Embryonic facial prominence (tissue), 1 donor: ENCODE measurements around the gene RASGRP2.

Experiments used
- DNase-seq: peaks from one replicate; pipeline ENCODE4 v3.0.0-alpha.2; 2016; ENCODE audit errors: extremely low spot score

RASGRP2 gene

GRCh38 chr11:64770120-64770519, 26.2 kb upstream of the RASGRP2 start:
- DNase-seq: no peak

DNA sequence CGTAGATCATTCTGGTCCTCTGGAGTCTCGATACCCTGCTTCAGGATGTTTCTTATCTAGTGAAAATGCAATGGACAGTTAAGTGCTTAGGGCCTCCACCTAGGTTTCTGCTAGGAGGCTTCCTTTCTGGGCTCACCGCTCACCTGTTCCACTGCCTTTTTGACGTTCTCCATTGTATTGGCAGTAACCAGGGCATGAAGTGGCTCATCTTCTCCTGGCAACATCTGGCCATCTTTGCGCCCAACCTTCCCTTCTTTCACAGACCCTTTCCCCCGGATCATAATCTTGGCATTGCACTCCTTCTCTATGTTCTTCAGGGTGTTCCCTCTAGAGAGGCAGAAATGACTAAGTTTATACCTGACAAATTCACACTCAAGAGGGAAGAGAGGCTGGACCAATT, 25.3 kb upstream of the RASGRP2 start:
- no peak for DNase-seq

DNA sequence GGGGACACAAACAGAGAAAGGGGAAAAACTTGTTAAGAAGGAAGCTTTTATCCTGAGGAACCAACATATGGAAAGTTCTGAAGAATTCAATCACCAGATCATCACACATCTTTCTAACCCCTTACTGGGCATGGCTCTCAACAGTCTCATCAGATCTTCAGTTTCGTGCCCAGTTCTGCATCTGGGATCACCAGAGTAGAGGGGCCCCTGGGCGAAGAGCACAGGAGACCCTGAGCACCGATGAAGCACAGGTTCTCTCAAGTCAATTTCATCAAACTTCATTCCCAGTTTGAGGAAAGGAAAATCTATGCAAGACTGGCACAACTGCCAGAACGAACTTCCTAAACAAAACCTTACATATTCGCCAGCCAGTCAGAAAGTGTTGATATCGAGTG, 24.4 kb upstream of the RASGRP2 start:
- no peak for DNase-seq

DNA sequence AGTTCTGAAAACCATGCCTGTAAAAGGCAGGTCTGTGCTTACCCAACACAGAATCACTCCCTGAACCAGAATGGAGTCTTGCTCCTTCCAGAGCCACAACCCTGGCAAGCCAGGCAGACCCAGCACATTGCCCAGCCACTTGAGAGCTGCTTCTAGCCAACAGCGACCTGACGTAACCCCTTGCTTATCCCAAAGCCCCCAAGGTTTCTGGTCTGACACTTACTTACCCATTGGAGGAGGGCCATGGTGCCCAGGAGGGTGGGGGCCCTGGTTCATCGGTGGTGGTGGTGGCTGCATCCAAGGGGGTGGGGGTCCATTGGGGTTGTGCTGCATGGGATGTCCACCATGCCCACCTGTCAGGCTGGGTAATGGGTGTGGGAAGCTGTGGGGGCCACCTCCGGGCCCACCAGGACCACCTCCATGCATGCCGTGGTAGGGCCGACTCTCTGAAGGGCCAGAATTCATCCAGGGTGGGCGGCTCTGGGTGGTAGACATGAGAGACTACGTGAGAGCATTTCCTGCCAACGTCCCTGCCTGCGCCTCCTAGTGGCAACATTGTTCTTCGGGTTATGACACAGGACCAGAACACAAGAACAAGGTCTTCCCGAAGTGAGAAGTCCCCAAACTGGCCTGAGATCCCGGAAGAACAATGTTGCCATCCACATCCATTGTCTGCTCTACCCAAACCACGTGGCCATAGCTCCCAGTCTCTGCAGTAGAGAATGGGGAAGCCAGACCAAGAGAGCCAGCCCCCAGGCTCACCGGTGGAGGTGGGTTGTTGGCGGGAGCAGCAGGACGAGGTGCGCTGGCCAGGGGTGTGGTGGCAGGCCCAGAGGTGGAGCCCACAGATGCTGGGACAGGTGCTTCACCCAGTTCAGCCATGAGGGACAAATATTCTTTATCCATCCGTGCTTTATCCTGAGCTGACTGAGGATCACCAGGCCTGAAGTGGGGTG, 23.7 kb upstream of the RASGRP2 start:
- DNase-seq: no peak

- no peak for DNase-seq
These were observed 22.9 kb upstream of the RASGRP2 start for GRCh38 chr11:64766881-64767280.

GRCh38 chr11:64765851-64766665, 22.1 kb upstream of the RASGRP2 start:
- DNase-seq: no peak

DNA sequence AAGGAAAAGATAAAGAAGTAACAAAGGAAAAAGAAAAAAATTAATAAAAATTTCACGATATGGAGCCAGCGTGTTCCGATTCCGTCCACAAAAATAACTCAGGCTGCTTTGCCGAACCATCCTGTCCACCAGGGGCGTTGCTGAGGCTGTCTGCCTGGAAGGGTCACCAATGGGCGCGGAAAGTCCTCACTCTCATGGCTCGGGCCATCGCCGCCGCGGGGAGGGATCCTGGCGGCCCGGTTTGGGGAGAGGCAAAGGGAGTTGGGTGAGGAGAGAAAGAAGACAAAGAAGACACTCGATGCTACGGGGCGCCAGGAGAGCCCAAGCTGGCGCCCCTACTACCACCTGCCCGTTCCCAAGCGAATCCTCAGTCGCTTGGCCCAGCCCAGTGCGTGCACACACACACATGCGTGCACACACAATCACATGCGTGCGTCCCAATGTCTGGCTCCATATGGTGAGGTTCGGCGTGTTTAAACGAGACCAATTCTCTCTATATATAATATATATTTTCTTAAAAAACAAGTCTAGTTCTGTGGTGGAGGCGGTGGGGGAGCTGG, 21.4 kb upstream of the RASGRP2 start:
- DNase-seq: no peak

DNA sequence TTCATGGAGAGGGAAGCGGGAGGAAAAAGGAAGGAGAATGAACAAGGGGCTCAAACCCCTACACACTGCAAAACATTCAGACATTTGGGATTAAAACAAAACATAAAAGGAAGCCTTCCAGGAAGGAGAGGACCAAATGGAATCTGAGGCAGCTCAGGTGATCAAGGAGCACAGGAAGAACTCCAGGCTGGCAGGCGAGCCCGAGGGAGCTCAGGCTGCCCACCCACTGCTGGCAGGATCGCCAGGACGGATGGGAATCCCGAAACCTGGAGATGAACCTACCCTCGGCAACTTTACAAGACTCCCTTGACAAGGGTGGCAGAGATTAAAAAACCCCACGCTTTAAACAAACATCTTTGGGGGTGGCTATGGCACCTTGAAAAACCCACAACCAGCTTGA, 20.8 kb upstream of the RASGRP2 start:
- no peak for DNase-seq

GRCh38 chr11:64764040-64764611, 20.2 kb upstream of the RASGRP2 start:
- DNase-seq: no peak

- no peak for DNase-seq
These were observed 19.6 kb upstream of the RASGRP2 start for GRCh38 chr11:64763526-64764039.

DNA sequence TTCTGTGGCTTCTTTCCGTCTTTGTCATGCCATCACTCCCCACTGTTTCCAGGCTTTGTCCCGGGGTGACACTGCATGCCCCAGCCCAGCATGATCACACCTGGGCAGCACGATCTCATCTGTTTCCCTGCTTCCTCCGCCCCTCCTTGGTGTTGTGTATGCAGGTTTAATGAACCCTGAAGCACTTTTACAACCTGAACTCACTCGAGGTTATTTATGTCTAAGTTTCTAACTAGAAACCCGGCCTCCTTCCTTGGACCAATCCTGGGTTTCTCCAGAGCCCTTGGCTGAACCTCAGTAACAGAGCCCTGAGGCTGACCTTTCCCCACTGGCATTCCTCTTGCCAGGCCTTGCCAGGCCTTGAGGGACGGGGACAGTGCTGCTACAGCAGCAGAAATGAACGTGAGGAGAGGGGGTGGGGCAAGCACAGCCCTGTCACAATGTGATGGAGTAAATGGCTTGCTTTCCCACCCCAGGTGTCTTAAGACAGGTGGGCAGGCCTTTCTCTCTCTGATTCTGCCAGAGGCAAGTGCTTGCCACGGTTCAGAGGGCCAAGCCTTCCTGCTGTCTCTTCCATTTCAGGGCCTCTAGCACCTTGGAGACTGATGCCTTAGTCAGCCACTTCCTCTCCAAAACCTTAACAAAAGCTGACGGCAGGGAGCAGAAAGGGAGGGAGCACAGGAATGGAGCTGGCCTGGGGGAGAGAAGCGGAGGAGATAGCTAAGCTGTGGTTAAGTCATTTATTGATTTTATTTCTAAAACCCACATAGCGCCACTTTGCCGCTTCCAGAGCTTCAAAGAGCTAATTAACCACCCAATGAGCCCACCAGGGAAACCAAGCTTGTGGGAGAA, 19.0 kb upstream of the RASGRP2 start:
- DNase-seq: no peak

DNA sequence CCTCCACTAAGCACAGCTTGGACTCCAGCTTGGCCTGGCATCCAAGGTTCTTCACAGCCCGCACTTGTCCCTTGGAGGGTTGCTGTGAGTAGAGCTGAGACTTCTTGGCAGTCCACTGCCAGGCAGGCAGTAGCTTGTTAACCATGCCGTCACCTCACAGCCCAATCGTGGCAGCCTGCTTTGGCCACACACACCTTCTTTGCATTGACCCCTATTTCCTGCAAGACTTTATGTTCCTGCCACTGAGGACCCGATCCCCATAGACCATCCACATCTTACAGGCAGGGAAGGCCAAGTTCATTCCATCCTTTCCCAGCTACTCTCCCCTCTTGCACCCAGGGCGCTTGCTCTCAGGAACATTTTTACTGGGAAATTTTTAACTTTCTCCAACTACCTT, 18.3 kb upstream of the RASGRP2 start:
- DNase-seq: no peak

- no peak for DNase-seq
These were observed 16.9 kb upstream of the RASGRP2 start for GRCh38 chr11:64760759-64761420.

- no peak for DNase-seq
These were observed 16.1 kb upstream of the RASGRP2 start, which contains the start of gene PYGM for GRCh38 chr11:64759722-64760719. TSS of gene PYGM (minus strand) at chr11:64759974. CDS start at chr11:64759898, 76 bp downstream.

DNA sequence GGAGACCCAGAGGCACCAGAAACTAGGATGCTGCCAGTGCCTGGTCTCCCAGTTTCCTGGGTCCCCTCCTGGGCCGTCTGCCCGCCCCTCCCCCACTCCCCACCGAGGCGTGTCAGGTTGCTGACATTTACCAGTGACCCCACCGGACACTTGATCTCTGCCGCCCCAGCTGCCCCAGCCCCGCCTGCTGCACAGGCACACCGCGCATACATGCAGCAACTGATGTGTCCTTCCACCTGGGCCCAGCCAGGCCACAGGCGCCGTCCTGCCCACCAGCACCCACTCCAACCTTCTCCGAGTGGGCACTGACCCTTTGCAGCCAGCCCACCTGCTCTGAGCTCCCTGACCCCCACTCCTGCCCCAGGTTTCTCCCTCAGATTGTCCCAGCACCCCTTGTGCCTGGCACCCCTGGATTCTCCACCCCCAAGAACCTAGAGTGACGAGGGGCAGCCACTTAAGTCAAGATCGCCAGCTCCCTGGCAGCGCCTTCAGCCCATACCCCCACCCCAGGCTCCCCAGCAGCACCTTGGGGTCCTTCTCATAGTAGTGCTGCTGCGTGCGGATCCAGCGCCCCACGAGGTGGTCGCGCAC, 15.3 kb upstream of the RASGRP2 start:
- DNase-seq: no peak

DNA sequence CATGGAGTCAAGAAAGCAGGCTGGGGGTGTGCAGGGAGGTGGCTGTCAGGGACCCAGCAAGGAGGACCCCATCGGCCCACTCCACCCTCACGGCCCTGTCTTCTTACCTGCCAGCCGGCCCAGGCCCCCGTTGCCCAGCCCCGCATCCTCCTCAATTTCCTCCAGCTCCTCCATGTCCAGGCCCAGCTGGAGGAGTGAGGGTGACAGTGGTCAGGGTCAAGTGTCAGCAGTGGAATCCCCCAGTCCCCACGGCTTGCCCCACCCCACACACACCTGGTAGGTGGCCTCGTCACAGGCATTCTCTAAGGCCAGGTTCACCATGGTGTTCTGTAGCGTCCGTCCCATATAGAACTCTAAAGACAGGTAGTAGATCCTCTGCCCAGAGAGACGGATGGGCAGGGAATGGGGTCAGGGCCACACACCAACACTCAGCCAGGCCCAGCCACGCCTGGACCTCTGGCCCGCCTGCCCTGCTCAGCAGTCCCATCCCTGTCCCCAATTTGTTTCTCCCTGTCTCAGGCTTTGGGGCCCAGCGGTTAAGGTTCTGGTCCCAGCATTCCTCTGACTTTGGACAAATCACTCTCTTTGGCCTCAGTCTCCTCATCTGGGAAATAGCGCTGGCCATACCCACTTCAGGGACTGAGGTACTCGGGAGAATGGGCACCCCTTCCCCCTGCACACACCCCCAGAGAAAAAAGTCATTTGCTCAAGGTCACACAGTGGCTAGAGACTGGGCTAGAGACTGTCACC, 14.6 kb upstream of the RASGRP2 start:
- DNase-seq: no peak

DNA sequence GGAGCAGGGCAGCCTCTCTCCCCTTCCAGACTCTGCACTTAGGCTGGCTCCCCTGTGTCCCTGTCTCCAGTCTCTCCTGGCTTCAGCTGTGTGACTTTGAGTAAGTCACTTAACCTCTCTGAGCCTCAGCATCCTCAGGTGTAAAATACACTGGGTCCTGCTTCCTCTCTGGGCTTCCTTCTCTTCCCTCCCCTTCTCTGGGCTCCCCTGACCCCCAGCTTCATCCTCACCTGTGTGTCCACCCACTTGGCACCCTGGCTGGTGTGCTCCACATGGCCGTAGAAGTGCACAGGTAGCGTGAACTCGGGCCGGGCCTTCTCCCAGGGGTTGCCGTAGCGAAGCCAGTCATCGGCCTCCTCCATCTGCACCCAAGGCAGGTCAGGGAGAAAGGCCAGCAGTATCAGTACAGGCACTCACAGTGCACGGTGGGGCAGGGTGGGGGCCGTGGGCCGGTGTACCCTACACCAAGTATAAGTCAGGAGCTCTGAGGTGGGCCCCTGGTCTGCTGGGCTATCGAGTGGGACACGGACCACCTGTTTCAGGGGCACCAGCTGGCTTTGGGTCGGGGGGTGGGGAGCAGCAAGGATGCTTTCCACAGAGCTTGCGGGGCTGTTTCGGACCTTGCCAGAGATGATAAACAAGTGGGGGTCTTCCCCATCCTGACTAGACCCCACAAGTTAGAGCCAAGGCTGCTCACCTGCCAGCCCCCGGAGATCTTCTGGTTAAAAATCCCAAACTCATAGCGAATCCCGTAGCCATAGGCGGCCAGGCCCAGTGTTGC, 13.8 kb upstream of the RASGRP2 start:
- no peak for DNase-seq
